K562 (cell line): ENCODE results near the gene CAB39. TPM values are rescaled to one million over a fixed set of nuclear protein-coding genes. Genes with fewer than 3 reads are reported as not detected.

Experiments
- ATAC-seq: fragments of 200-7000 bp; cut with Tn5 transposase; 3 replicates; pipeline ENCODE4 v1.9.1; 2020; ENCODE audit warnings: moderate library complexity
- BruUV-seq: library from RNA; stranded (reverse); fragments of 400-500 nt; replicated peaks from 2 replicates; lab custom pipeline; 2021; lab: Mats Ljungman, UMichigan
- CTCF ChIA-PET: fragments of 300-600 bp; formaldehyde crosslinking; extraction: SDS; loops from one replicate; lab custom pipeline; 2021; ENCODE audit warnings: low intra/inter-chr PET ratio; lab: Yijun Ruan, JAX
- POLR2A ChIA-PET: fragments of 300-600, 350-650 bp; sonication (Branson Sonifier 250); formaldehyde crosslinking; extraction: SDS; loops from one replicate; lab custom pipeline; 2021; ENCODE audit warnings: antibody characterized with exemption, inconsistent platforms; lab: Yijun Ruan, JAX
- DNase-seq, 4 experiments: peaks; one replicate each; pipeline versions ENCODE4 v3.0.0 to v3.0.0-alpha.2; 2011 to 2018; ENCODE audit warnings: low spot score in 3 of 4, mixed read lengths in 3 of 4; ENCODE audit errors: extremely low read depth in 1 of 4
- FAIRE-seq: peaks from 2 replicates; lab custom pipeline; 2011; peaks lifted over from hg19 to GRCh38; lab: Jason Lieb, UNC
- H2AFZ ChIP-seq: 2 replicates; pipeline ENCODE4 v1.6.0; 2011; ENCODE audit warnings: low read depth, low read length, control low read depth, inconsistent platforms
- H3K27ac ChIP-seq: fragments of 200-600 bp; 3 replicates; pipeline ENCODE4 v1.8.0; 2011; ENCODE audit warnings: low read depth, mild to moderate bottlenecking, control low read depth, inconsistent platforms, low read length, moderate library complexity, mixed read lengths; ENCODE audit errors: extremely low read depth
- H3K27me3 ChIP-seq, 2 experiments: fragments of 300-600 bp in 1 of 2; 2 replicates in 1 of 2; 3 replicates in 1 of 2; pipeline versions ENCODE4 v1.6.0 to v1.8.0; 2011; ENCODE audit warnings: inconsistent platforms in 2 of 2, low read length in 2 of 2, mild to moderate bottlenecking in 1 of 2, mixed read lengths in 1 of 2, moderate library complexity in 1 of 2; ENCODE audit not compliant: control insufficient read depth in 2 of 2, insufficient read depth in 2 of 2
- H3K36me3 ChIP-seq: fragments of 300-600 bp; 3 replicates; pipeline ENCODE4 v1.8.0; 2011; ENCODE audit warnings: mild to moderate bottlenecking, low read length, inconsistent platforms; ENCODE audit not compliant: control insufficient read depth, insufficient read depth
- H3K4me1 ChIP-seq, 2 experiments: fragments of 200-600 bp in 1 of 2; replicated peaks in 1 of 2; 2 replicates in 1 of 2; 3 replicates in 1 of 2; pipeline versions ENCODE4 v1.5.1 to v1.8.0; 2011; ENCODE audit warnings: inconsistent platforms in 2 of 2, low read length in 2 of 2, mild to moderate bottlenecking in 1 of 2, mixed read lengths in 1 of 2, moderate library complexity in 1 of 2; ENCODE audit not compliant: control insufficient read depth in 2 of 2, insufficient read depth in 2 of 2
- H3K4me2 ChIP-seq: 2 replicates; pipeline ENCODE4 v1.6.1; 2011; ENCODE audit warnings: low read length, control low read depth, inconsistent platforms, mixed read lengths; ENCODE audit not compliant: insufficient read depth
- H3K4me3 ChIP-seq: fragments of 200-600 bp; sonication (generic), shearing (Covaris generic); 2 replicates; pipeline ENCODE4 v1.5.1; 2016; ENCODE audit warnings: control low read depth, inconsistent platforms
- H3K79me2 ChIP-seq: fragments of 200-600 bp; 3 replicates; pipeline ENCODE4 v1.8.0; 2011; ENCODE audit warnings: low read length, inconsistent platforms; ENCODE audit not compliant: control insufficient read depth, insufficient read depth
- H3K9ac ChIP-seq, 2 experiments: 2 replicates each; pipeline versions ENCODE4 v1.6.0 to v1.6.1; 2011; ENCODE audit warnings: low read depth in 2 of 2, low read length in 2 of 2, control low read depth in 1 of 2, inconsistent platforms in 1 of 2, mild to moderate bottlenecking in 1 of 2, mixed read lengths in 1 of 2; ENCODE audit not compliant: insufficient read depth in 1 of 2
- H3K9me1 ChIP-seq: one replicate; pipeline ENCODE4 v1.6.0; 2011; ENCODE audit warnings: inconsistent platforms, mild to moderate bottlenecking, low read length, moderate library complexity; ENCODE audit not compliant: control insufficient read depth, insufficient read depth
- H3K9me3 ChIP-seq: replicated peaks from 2 replicates; pipeline ENCODE4 v1.5.1; 2011; ENCODE audit warnings: low read depth, low read length, inconsistent platforms; ENCODE audit not compliant: control insufficient read depth, insufficient read depth
- H4K20me1 ChIP-seq: replicated peaks from 2 replicates; pipeline ENCODE4 v1.6.1; 2011; ENCODE audit warnings: low read length, inconsistent platforms, mixed read lengths; ENCODE audit not compliant: control insufficient read depth, insufficient read depth
- ARID4B ChIP-seq: sonication (generic); formaldehyde crosslinking; IDR thresholded peaks from 2 replicates; pipeline ENCODE4 v1.8.0; 2022; ENCODE audit warnings: mild to moderate bottlenecking, missing genetic modification reagents
- CBFA2T3 ChIP-seq: fragments of 450-650 bp; IDR thresholded peaks from 2 replicates; pipeline ENCODE4 v1.6.1; 2017
- ID3 ChIP-seq, 2 experiments: fragments of 250-450 bp in 1 of 2; fragments of 450-650 bp in 1 of 2; sonication (Bioruptor Pico) in 1 of 2; IDR thresholded peaks; 2 replicates each; pipeline versions ENCODE4 v1.6.1 to v1.8.0; 2016 to 2021; ENCODE audit warnings: mild to moderate bottlenecking in 2 of 2, moderate library complexity in 2 of 2, missing compliant biosample characterization in 1 of 2, missing genetic modification characterization in 1 of 2
- JUNB ChIP-seq: fragments of 450-650 bp; formaldehyde crosslinking; conservative IDR thresholded peaks from 2 replicates; pipeline ENCODE4 v1.4.0; 2020; ENCODE audit warnings: mild to moderate bottlenecking
- NBN ChIP-seq: fragments of 450-650 bp; IDR thresholded peaks from 2 replicates; pipeline ENCODE4 v1.6.1; 2016; ENCODE audit warnings: low read depth, mild to moderate bottlenecking
- NFYB ChIP-seq: IDR thresholded peaks from 2 replicates; pipeline ENCODE4 v1.6.1; 2011; ENCODE audit warnings: mild to moderate bottlenecking, moderate library complexity; ENCODE audit not compliant: insufficient read length; ENCODE audit errors: extremely low read depth
- PKNOX1 ChIP-seq: fragments of 450-650 bp; IDR thresholded peaks from 2 replicates; pipeline ENCODE4 v1.6.1; 2016
- ZNF184 ChIP-seq: sonication (generic); formaldehyde crosslinking; IDR thresholded peaks from 2 replicates; pipeline ENCODE4 v1.5.0; 2020; ENCODE audit warnings: missing genetic modification reagents
- ZNF57 ChIP-seq: fragments of 450-650 bp; formaldehyde crosslinking; IDR thresholded peaks from 2 replicates; pipeline ENCODE4 v1.4.0; 2020; ENCODE audit warnings: mild to moderate bottlenecking, moderate library complexity
- WGBS: fragments of 100-300 bp; shearing (Covaris generic); methylation state at CpG from one replicate; pipeline ENCODE4 v1.1.6; 2016; ENCODE audit warnings: low coverage, mixed read lengths; ENCODE audit not compliant: insufficient coverage; ENCODE audit errors: missing lambda C conversion rate; 5-methylcytosine and 5-hydroxymethylcytosine counted together
- in situ Hi-C: fragments of 300-500 bp; cut with MboI; formaldehyde crosslinking; loops from 4 replicates; pipeline ENCODE4 v1.15.0; 2018; ENCODE audit warnings: inconsistent platforms, mixed read lengths
- intact Hi-C: fragments of 100-400 bp; cut with micrococcal nuclease; formaldehyde crosslinking; loops from 2 replicates; pipeline ENCODE4 v1.14.2; 2022
- polyA plus RNA-seq, 8 experiments: library from polyadenylated mRNA; depleted of rRNA in 4 of 8; stranded (reverse) in 5 of 8; unstranded in 3 of 8; fragments of >200 nt; fragmentation: Nextera tagmentation in 2 of 8; fragmentation: Illumina TruSeq in 1 of 8; extraction: Ambion mirVana in 2 of 8; extraction: Trizol in 1 of 8; gene quantifications; 2 replicates each; pipeline versions ENCODE4 v1.2.1 to v1.2.3, GENCODE V29; 2011 to 2014; ENCODE audit warnings: inconsistent platforms in 1 of 8, missing spikeins in 1 of 8
- total RNA-seq, 7 experiments: library from RNA; depleted of rRNA in 6 of 7; stranded (reverse); fragments of >200 nt in 6 of 7; fragmentation: Illumina TruSeq in 2 of 7; extraction: Trizol in 2 of 7; gene quantifications; 2 replicates each; pipeline versions ENCODE4 v1.2.1 to v1.2.3, GENCODE V29; 2011 to 2021; ENCODE audit warnings: low replicate concordance in 1 of 7

CAB39 gene
- total and polyA plus RNA-seq, 9 of the 15 experiments (the other 6 are each of a cell fraction or from before 2014, with no cell fraction given), result 27.2 to 94.4 (median 70.1) TPM

- ATAC-seq, result no peak; the same call in 2 of the 3 replicates
These were observed 151.5 kb downstream of the CAB39 start for GRCh38 chr2:230864122-230864604.

More at GRCh38 chr2:230864122-230864604, 151.5 kb downstream of the CAB39 start:
- peaks cover 2 to 26% of the 10 kb centered on the region in 2 experiments; a peak in 3 of 5 replicates for H3K27me3 ChIP-seq
- no peaks in the 10 kb centered on the region for H3K9me1 ChIP-seq
- peak overlapping the region; percentile 12 to 88; a peak in 2 of 4 replicates for H3K9ac ChIP-seq
- in situ Hi-C loops, result no loop called here
- intact Hi-C loops, result loop anchor here (5.0 kb wide), 1 partner anchor 42 kb away; no protein-coding TSS in a partner anchor
- CTCF ChIA-PET, result no interaction called here
- POLR2A ChIA-PET, result interaction anchor here (0.7 to 0.8 kb wide), 2 partner anchors 9 to 15 kb away, joined by 3 to 5 read pairs; no protein-coding TSS in a partner anchor
- peaks cover 4% of the 10 kb centered on the region; the same call in 1 of the 3 replicates for H3K79me2 ChIP-seq
- 8% methylated on average over 5 of the region's 18 CpGs for WGBS
- peak overlapping the region; percentile 94 for H2AFZ ChIP-seq
- H3K9me3 ChIP-seq, result no peaks in the 10 kb centered on the region
- BruUV-seq, result no TSS peak
- no peak for DNase-seq
- peak overlapping the region; percentile 85 for H3K4me2 ChIP-seq
- no peak overlapping the region for H3K27ac ChIP-seq
- peak overlapping the region; percentile 66 for H3K4me3 ChIP-seq
- H3K36me3 ChIP-seq, result no peaks in the 10 kb centered on the region
- peaks cover 0 to 35% of the 10 kb centered on the region in 2 experiments; a peak in 3 of 5 replicates for H3K4me1 ChIP-seq
- no peak for FAIRE-seq
- no peak for TF ChIP-seq JUNB (CRISPR knock-in tag)
- TF ChIP-seq CBFA2T3, result no peak
- no peak for TF ChIP-seq ZNF184 (CRISPR knock-in tag)
- TF ChIP-seq NBN, result no peak
- no peak for TF ChIP-seq PKNOX1
- no peak for TF ChIP-seq NFYB
- TF ChIP-seq ID3 (CRISPR knock-in tag; IDR thresholded peaks at IDR 0.05), result no peak
- 0 out of 2 replicates have a peak, but pooled peaks have one; percentile 16 for TF ChIP-seq ID3 (tag; IDR thresholded peaks at IDR 0.05)
- no peak for TF ChIP-seq ARID4B (CRISPR knock-in tag)
- TF ChIP-seq ZNF57 (CRISPR knock-in tag), result no peak
- no peaks in the 10 kb centered on the region; the same call in 1 of the 2 replicates for H4K20me1 ChIP-seq
